Motor neuron (in vitro differentiated cells): ENCODE measurements around the gene NDUFAF2. TPM values are rescaled to one million over a fixed set of nuclear protein-coding genes. Genes with fewer than 3 reads are reported as not detected.

Experiments
- ATAC-seq, 8 experiments: fragments of 200-7000 bp; cut with Tn5 transposase; replicated peaks in 6 of 8; 2 replicates each; pipeline ENCODE4 v1.8.0; 2021; ENCODE audit warnings: mild to moderate bottlenecking in 8 of 8, moderate library complexity in 8 of 8
- H3K27ac ChIP-seq, 2 donors: fragments of 250-450 bp; sonication (Bioruptor Pico); 2 replicates each; pipeline ENCODE4 v1.9.0; 2021; ENCODE audit warnings: antibody characterized with exemption in 2 of 2, mild to moderate bottlenecking in 2 of 2, moderate library complexity in 1 of 2
- H3K4me1 ChIP-seq, 2 donors: fragments of 250-450 bp; sonication (Bioruptor Pico); replicated peaks in 1 of 2; 2 replicates each; pipeline ENCODE4 v1.6.1; 2021; ENCODE audit warnings: antibody characterized with exemption in 2 of 2, mild to moderate bottlenecking in 2 of 2, moderate library complexity in 1 of 2
- H3K4me3 ChIP-seq, 5 donors: fragments of 250-450 bp; sonication (Bioruptor Pico); 2 replicates each; pipeline ENCODE4 v1.9.0; 2021; ENCODE audit warnings: antibody characterized with exemption in 5 of 5, mild to moderate bottlenecking in 5 of 5, moderate library complexity in 4 of 5
- WGBS, 10 experiments: fragments of 450-650 bp; shearing (Covaris generic); methylation state at CpG; one replicate each; pipeline ENCODE4 v1.0.0; 2022; 5-methylcytosine and 5-hydroxymethylcytosine counted together
- in situ Hi-C, 9 experiments: fragments of 400-800 bp; cut with MboI; loops; one replicate each; pipeline ENCODE4 v1.15.0; 2021; ENCODE audit warnings: low sequenced_read_pairs in 9 of 9, low pct_unique_long_range_greater_than_20kb in 2 of 9; ENCODE audit not compliant: unreplicated experiment in 9 of 9
- total RNA-seq, 8 experiments: library from RNA; unstranded; fragments of 300-600 nt; gene quantifications; 2 replicates each; pipeline versions ENCODE4 v1.2.3 to v1.2.4, GENCODE V29; 2022

Gene NDUFAF2
- total RNA-seq, 8 experiments from 2014 or later = 50.5 to 78.2 (median 64.4) TPM

- H3K4me3 ChIP-seq = no peak overlapping the region
- in situ Hi-C loops = loop anchor here in 1 of 9 experiments (25.0 kb wide), 1 partner anchor 941 kb away; no protein-coding TSS in a partner anchor
- no peak overlapping the region for H3K27ac ChIP-seq
- H3K4me1 ChIP-seq = no peaks in the 10 kb centered on the region
- ATAC-seq = peak in 2 of 8 experiments; percentile 25 to 35
- 61 to 100% (median 95%) methylated on average over 1 to 3 of the region's 3 CpGs; no CpG with 5 or more reads in 6 of the 10 experiments for WGBS, 10 experiments
Measured at GRCh38 chr5:60996368-60996767, 51.4 kb downstream of the NDUFAF2 start.

GRCh38 chr5:60997721-60998120 is 52.7 kb downstream of the NDUFAF2 start:
- H3K27ac ChIP-seq = no peak overlapping the region
- H3K4me3 ChIP-seq = no peak overlapping the region
- WGBS, 10 experiments = 87 to 100% (median 100%) methylated on average over 1 of the region's 1 CpG; no CpG with 5 or more reads in 2 of the 10 experiments
- in situ Hi-C loops = loop anchor here in 1 of 9 experiments (25.0 kb wide), 1 partner anchor 940 kb away; no protein-coding TSS in a partner anchor
- no peaks in the 10 kb centered on the region for H3K4me1 ChIP-seq
- no peak for ATAC-seq

- in situ Hi-C loops = no loop called here
- no peak for ATAC-seq
- Histone ChIP-seq H3K27ac (no peak overlapping the region), H3K4me1 (no peaks in the 10 kb centered on the region), H3K4me3 (no peak overlapping the region)
Measured at GRCh38 chr5:61000887-61001286, 55.9 kb downstream of the NDUFAF2 start.

GRCh38 chr5:61001647-61002046 is 56.6 kb downstream of the NDUFAF2 start:
- in situ Hi-C loops = no loop called here
- 63 to 100% (median 100%) methylated on average over 1 to 3 of the region's 3 CpGs for WGBS, 10 experiments
- H3K27ac ChIP-seq = no peak overlapping the region
- ATAC-seq = no peak
- H3K4me1 ChIP-seq = no peaks in the 10 kb centered on the region
- no peak overlapping the region for H3K4me3 ChIP-seq

GRCh38 chr5:61002611-61003355 is 57.8 kb downstream of the NDUFAF2 start:
- WGBS, 10 experiments = 36 to 89% (median 63%) methylated on average over 3 to 4 of the region's 4 CpGs; no CpG with 5 or more reads in 1 of the 10 experiments
- in situ Hi-C loops = no loop called here
- Histone ChIP-seq H3K4me1 (no peaks in the 10 kb centered on the region), H3K27ac (no peak overlapping the region), H3K4me3 (no peak overlapping the region)
- no peak for ATAC-seq

- no peak overlapping the region for H3K4me3 ChIP-seq
- in situ Hi-C loops = no loop called here
- no peak overlapping the region for H3K27ac ChIP-seq
- H3K4me1 ChIP-seq = no peaks in the 10 kb centered on the region
- ATAC-seq = no peak
Measured at GRCh38 chr5:61004448-61004847, 59.4 kb downstream of the NDUFAF2 start.

- in situ Hi-C loops = no loop called here
- Histone ChIP-seq H3K4me3 (no peak overlapping the region), H3K4me1 (no peaks in the 10 kb centered on the region), H3K27ac (no peak overlapping the region)
- ATAC-seq = no peak
Measured at GRCh38 chr5:61009907-61010306, 64.9 kb downstream of the NDUFAF2 start.

GRCh38 chr5:61010467-61011454 is 65.8 kb downstream of the NDUFAF2 start:
- ATAC-seq = peak in 3 of 8 experiments; percentile 72 to 96 (median 94)
- 43 to 100% (median 65%) methylated on average over 1 to 5 of the region's 5 CpGs for WGBS, 10 experiments
- no peak overlapping the region for H3K27ac ChIP-seq

GRCh38 chr5:61018062-61018461 is 73.1 kb downstream of the NDUFAF2 start:
- in situ Hi-C loops = no loop called here
- 0 to 91% (median 83%) methylated on average over 1 to 2 of the region's 2 CpGs; no CpG with 5 or more reads in 1 of the 10 experiments for WGBS, 10 experiments
- peak in 3 of 8 experiments; percentile 19 to 54 (median 23) for ATAC-seq
- Histone ChIP-seq H3K4me1 (no peaks in the 10 kb centered on the region), H3K4me3 (no peak overlapping the region), H3K27ac (no peak overlapping the region)

More at GRCh38 chr5:61010467-61011454, 65.8 kb downstream of the NDUFAF2 start:
- Histone ChIP-seq H3K4me3 (no peak overlapping the region), H3K4me1 (no peaks in the 10 kb centered on the region)
- in situ Hi-C loops = no loop called here

- Histone ChIP-seq H3K4me1 (no peaks in the 10 kb centered on the region), H3K27ac (no peak overlapping the region), H3K4me3 (no peak overlapping the region)
- no peak for ATAC-seq
- in situ Hi-C loops = no loop called here
- WGBS, 10 experiments = 87 to 100% (median 100%) methylated on average over 1 of the region's 1 CpG
Measured at GRCh38 chr5:61019642-61020041, 74.6 kb downstream of the NDUFAF2 start.

GRCh38 chr5:61020415-61020814 is 75.4 kb downstream of the NDUFAF2 start:
- in situ Hi-C loops = no loop called here
- peaks cover 0 to 3% of the 10 kb centered on the region in 2 donors for H3K4me1 ChIP-seq
- no peak for ATAC-seq
- 60 to 100% (median 83%) methylated on average over 1 to 3 of the region's 3 CpGs; no CpG with 5 or more reads in 5 of the 10 experiments for WGBS, 10 experiments
- H3K4me3 ChIP-seq = no peak overlapping the region
- H3K27ac ChIP-seq = no peak overlapping the region

GRCh38 chr5:61023131-61023530 is 78.1 kb downstream of the NDUFAF2 start:
- 57 to 95% (median 78%) methylated on average over 1 of the region's 1 CpG for WGBS, 10 experiments
- H3K4me3 ChIP-seq = no peak overlapping the region
- in situ Hi-C loops = no loop called here
- no peak overlapping the region for H3K27ac ChIP-seq
- peaks cover 0 to 9% of the 10 kb centered on the region in 2 donors for H3K4me1 ChIP-seq
- no peak for ATAC-seq

GRCh38 chr5:61026004-61026403 is 81.0 kb downstream of the NDUFAF2 start:
- ATAC-seq = peak in 4 of 8 experiments; percentile 22 to 52 (median 44)
- WGBS, 10 experiments = 0 to 70% (median 0%) methylated on average over 1 to 2 of the region's 2 CpGs; no CpG with 5 or more reads in 1 of the 10 experiments
- no peak overlapping the region for H3K4me3 ChIP-seq

More at GRCh38 chr5:61026004-61026403, 81.0 kb downstream of the NDUFAF2 start:
- H3K4me1 ChIP-seq = peaks cover 0 to 9% of the 10 kb centered on the region in 2 donors
- H3K27ac ChIP-seq = no peak overlapping the region
- in situ Hi-C loops = no loop called here
